OCI-LY7 (cell line): ENCODE results near the gene NUP133. TPM values are rescaled to one million over a fixed set of nuclear protein-coding genes. Genes with fewer than 3 reads are reported as not detected.

Experiments used
- BruUV-seq: library from RNA; stranded (reverse); fragments of 400-500 nt; replicated peaks from 2 replicates; lab custom pipeline; 2021; lab: Mats Ljungman, UMichigan
- CTCF ChIA-PET: fragments of 300-600 bp; sonication (Branson Sonifier 250); formaldehyde crosslinking; loops from one replicate; lab custom pipeline; 2022; ENCODE audit warnings: antibody characterized with exemption; ENCODE audit not compliant: unreplicated experiment; lab: Charles Lee
- POLR2A ChIA-PET: fragments of 300-600 bp; sonication (Branson Sonifier 250); formaldehyde crosslinking; loops from one replicate; lab custom pipeline; 2022; ENCODE audit warnings: antibody characterized with exemption; lab: Charles Lee
- DNase-seq: peaks from one replicate; pipeline ENCODE4 v3.0.0-alpha.2; 2015; ENCODE audit warnings: low spot score
- H2AFZ ChIP-seq: fragments of 200-600 bp; sonication (generic), shearing (Covaris generic); 2 replicates; pipeline ENCODE4 v1.6.1; 2014; ENCODE audit warnings: mild to moderate bottlenecking, antibody characterized with exemption, low read length, moderate library complexity
- H3K27ac ChIP-seq: fragments of 200-600 bp; sonication (generic); 2 replicates; pipeline ENCODE4 v1.5.1; 2014; ENCODE audit warnings: mixed run types, low read depth, mild to moderate bottlenecking, moderate library complexity, low read length, inconsistent platforms; ENCODE audit not compliant: poor library complexity, severe bottlenecking
- H3K36me3 ChIP-seq: fragments of 200-600 bp; sonication (generic); 2 replicates; pipeline ENCODE4 v1.6.1; 2014; ENCODE audit warnings: mild to moderate bottlenecking, antibody characterized with exemption, low read length, moderate library complexity, mixed read lengths; ENCODE audit not compliant: insufficient read depth
- H3K4me1 ChIP-seq: fragments of 200-600 bp; sonication (generic); 2 replicates; pipeline ENCODE4 v1.5.1; 2014; ENCODE audit warnings: mild to moderate bottlenecking, low read length; ENCODE audit not compliant: insufficient read depth, poor library complexity, severe bottlenecking
- H3K4me2 ChIP-seq: fragments of 200-600 bp; sonication (generic); 2 replicates; pipeline ENCODE4 v1.6.1; 2014; ENCODE audit warnings: mild to moderate bottlenecking, low read length
- H3K4me3 ChIP-seq: fragments of 200-600 bp; sonication (generic); 2 replicates; pipeline ENCODE4 v1.5.1; 2014; ENCODE audit warnings: mild to moderate bottlenecking, low read depth, low read length; ENCODE audit not compliant: poor library complexity, severe bottlenecking
- H3K79me2 ChIP-seq: fragments of 200-600 bp; sonication (generic); 2 replicates; pipeline ENCODE4 v1.6.1; 2016; ENCODE audit warnings: low read depth, mild to moderate bottlenecking, low read length, moderate library complexity, mixed read lengths; ENCODE audit not compliant: insufficient read depth
- H3K9me2 ChIP-seq: fragments of 200-600 bp; sonication (generic); 2 replicates; pipeline ENCODE4 v1.6.1; 2016; ENCODE audit warnings: mild to moderate bottlenecking, low read length, mixed read lengths; ENCODE audit not compliant: insufficient read depth
- H3K9me3 ChIP-seq: fragments of 200-600 bp; sonication (generic); 2 replicates; pipeline ENCODE4 v1.6.1; 2014; ENCODE audit warnings: mild to moderate bottlenecking, mixed run types, low read length, mixed read lengths
- H4K20me1 ChIP-seq: fragments of 200-600 bp; sonication (generic); 2 replicates; pipeline ENCODE4 v1.6.1; 2014; ENCODE audit warnings: mild to moderate bottlenecking, antibody characterized with exemption, low read length, moderate library complexity, mixed read lengths; ENCODE audit not compliant: insufficient read depth
- EZH2phosphoT487 ChIP-seq: fragments of 200-600 bp; sonication (generic); IDR thresholded peaks from 2 replicates; pipeline ENCODE4 v1.6.1; 2018; ENCODE audit warnings: low read depth, borderline replicate concordance, mild to moderate bottlenecking, mixed run types, antibody characterized with exemption, low read length, moderate library complexity, mixed read lengths
- intact Hi-C: fragments of 100-400 bp; cut with micrococcal nuclease; formaldehyde crosslinking; loops from one replicate; pipeline ENCODE4 v1.10.0; 2022; ENCODE audit not compliant: unreplicated experiment
- total RNA-seq, 2 experiments: library from RNA; depleted of rRNA in 1 of 2; stranded (reverse); fragments of >200 nt in 1 of 2; shearing (Covaris generic) in 1 of 2; gene quantifications; 2 replicates each; pipeline ENCODE4 v1.2.3, GENCODE V29; 2014 to 2022
- TF ChIP-seq, protein P1 (sequence below): fragments of 200-600 bp; sonication (generic); conservative IDR thresholded peaks from 2 replicates; pipeline ENCODE4 v1.5.1; 2014; ENCODE audit warnings: mild to moderate bottlenecking, antibody characterized with exemption, low read length, moderate library complexity, mixed read lengths

The NUP133 gene
- total RNA-seq, 2 experiments from 2014 or later, result 33.0 to 50.4 TPM

DNA sequence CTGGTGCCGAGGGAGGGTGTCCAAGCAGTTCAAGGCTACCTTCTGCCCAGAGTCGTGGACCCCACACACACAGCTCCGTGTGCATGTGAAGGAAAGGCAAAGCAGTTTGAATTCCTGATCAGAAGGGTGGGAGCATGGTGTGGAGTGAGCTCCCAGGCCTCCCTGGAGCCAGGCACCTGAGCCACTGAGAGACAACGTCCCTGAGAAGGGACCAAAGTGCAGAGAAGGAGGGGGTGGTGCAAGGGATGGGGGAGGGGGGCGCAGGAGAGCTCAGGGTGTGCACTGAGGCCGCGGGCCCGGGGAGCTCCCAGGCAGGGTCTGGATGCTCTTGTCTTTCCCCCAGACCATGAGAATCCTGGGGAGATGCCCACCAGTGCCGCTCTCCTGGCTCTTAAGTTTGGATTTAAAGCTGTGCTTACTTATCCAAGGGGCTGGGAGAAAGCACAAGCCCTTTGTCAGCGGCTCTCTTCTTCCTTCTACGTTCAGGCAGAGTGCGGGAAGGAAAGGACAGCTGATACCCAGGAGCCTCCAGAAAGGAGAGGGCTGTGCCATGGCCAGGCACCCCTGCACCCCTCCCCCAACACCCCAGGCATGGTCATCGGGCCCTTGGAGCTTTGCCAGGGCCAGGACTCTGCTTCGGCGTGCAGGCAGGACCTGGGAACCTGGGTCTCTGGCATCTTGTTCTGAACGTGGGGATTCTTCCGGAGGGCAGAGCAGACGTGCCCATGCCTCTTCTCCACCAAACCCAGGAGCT, 98.3 kb downstream of the NUP133 start:
- H3K27ac ChIP-seq, result no peak overlapping the region
- no peak for TF ChIP-seq EZH2phosphoT487
- TF ChIP-seq, protein P1, sequence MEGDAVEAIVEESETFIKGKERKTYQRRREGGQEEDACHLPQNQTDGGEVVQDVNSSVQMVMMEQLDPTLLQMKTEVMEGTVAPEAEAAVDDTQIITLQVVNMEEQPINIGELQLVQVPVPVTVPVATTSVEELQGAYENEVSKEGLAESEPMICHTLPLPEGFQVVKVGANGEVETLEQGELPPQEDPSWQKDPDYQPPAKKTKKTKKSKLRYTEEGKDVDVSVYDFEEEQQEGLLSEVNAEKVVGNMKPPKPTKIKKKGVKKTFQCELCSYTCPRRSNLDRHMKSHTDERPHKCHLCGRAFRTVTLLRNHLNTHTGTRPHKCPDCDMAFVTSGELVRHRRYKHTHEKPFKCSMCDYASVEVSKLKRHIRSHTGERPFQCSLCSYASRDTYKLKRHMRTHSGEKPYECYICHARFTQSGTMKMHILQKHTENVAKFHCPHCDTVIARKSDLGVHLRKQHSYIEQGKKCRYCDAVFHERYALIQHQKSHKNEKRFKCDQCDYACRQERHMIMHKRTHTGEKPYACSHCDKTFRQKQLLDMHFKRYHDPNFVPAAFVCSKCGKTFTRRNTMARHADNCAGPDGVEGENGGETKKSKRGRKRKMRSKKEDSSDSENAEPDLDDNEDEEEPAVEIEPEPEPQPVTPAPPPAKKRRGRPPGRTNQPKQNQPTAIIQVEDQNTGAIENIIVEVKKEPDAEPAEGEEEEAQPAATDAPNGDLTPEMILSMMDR, result no peak
- H3K9me3 ChIP-seq, result no peaks in the 10 kb centered on the region
- H2AFZ ChIP-seq, result no peak overlapping the region
- no TSS peak for BruUV-seq
- intact Hi-C loops, result no loop called here
- H3K4me2 ChIP-seq, result no peak overlapping the region
- CTCF ChIA-PET, result interaction anchor here (0.7 kb wide), 1 partner anchor 9 kb away, joined by 6 read pairs; no protein-coding TSS in a partner anchor
- no peak overlapping the region for H3K4me3 ChIP-seq
- no peaks in the 10 kb centered on the region for H4K20me1 ChIP-seq
- no peaks in the 10 kb centered on the region for H3K79me2 ChIP-seq
- no peak for DNase-seq
- POLR2A ChIA-PET, result interaction anchor here (1.0 to 1.3 kb wide), 2 partner anchors 11 to 32 kb away, joined by 3 to 4 read pairs; no protein-coding TSS in a partner anchor
- H3K36me3 ChIP-seq, result no peaks in the 10 kb centered on the region
- no peaks in the 10 kb centered on the region for H3K9me2 ChIP-seq
- H3K4me1 ChIP-seq, result no peaks in the 10 kb centered on the region

DNA sequence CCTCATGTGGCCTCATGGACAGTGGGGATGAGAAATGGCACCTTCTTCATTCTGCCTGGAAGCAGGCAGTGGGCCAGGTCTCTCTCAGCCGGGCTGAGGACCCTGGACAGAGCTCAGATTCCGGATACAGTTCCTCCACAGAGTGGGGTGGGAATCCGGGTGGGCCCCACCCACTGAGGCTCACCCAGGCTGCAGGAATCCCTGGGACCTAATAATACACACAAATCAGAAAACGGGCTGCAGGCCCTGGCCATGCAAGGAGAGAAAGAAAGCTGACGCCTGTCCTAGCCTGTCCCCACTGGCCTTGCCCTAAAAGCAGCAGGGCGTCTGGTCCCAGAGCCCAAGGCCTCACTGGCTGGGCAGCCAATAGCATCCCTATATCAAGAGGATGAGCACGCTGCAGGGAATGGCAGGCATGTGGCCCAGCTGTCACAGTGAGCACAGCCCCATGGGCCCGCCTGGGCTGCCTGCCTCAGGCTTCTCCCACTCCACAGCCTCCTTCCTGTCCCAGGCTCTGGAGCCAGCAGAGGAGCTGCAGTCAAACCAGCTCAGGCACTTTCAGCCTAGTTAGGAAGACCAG, 99.6 kb downstream of the NUP133 start:
- no peak overlapping the region for H2AFZ ChIP-seq
- H3K36me3 ChIP-seq, result no peaks in the 10 kb centered on the region
- H3K4me3 ChIP-seq, result no peak overlapping the region
- no peak overlapping the region for H3K27ac ChIP-seq
- DNase-seq, result no peak
- intact Hi-C loops, result no loop called here
- ChIA-PET POLR2A (interaction anchor here (1.3 kb wide), 1 partner anchor 33 kb away, joined by 3 read pairs; no protein-coding TSS in a partner anchor), CTCF (no interaction called here)
- BruUV-seq, result no TSS peak
- TF ChIP-seq, protein P1, result no peak
- TF ChIP-seq EZH2phosphoT487, result no peak
- H3K4me1 ChIP-seq, result no peaks in the 10 kb centered on the region
- H3K4me2 ChIP-seq, result no peak overlapping the region
- H3K9me3 ChIP-seq, result no peaks in the 10 kb centered on the region
- no peaks in the 10 kb centered on the region for H3K79me2 ChIP-seq
- no peaks in the 10 kb centered on the region for H4K20me1 ChIP-seq
- no peaks in the 10 kb centered on the region for H3K9me2 ChIP-seq
